ENCODE results near the gene POLDIP2.

The POLDIP2 gene

GRCh38 chr17:28357061-28357900 is at the start of gene POLDIP2:
POLDIP2 (minus strand) TSS chr17:28357527; CDS start chr17:28357448, 79 bp downstream.
- peak; percentile 83 for DNase-seq

GRCh38 chr17:28406473-28406814 is 49.1 kb upstream of the POLDIP2 start:
- DNase-seq, result no peak

- peak; percentile 62 for DNase-seq
Measured at GRCh38 chr17:28405632-28406472, 48.5 kb upstream of the POLDIP2 start, which contains the start of gene SLC46A1. SLC46A1 (minus strand) TSS chr17:28406212; CDS start chr17:28406114, 98 bp downstream.

GRCh38 chr17:28404812-28405570 is 47.7 kb upstream of the POLDIP2 start:
- no peak for DNase-seq

GRCh38 chr17:28404461-28404811 is 47.1 kb upstream of the POLDIP2 start:
- DNase-seq, result no peak

GRCh38 chr17:28404007-28404406 is 46.7 kb upstream of the POLDIP2 start:
- no peak for DNase-seq

GRCh38 chr17:28402844-28403243 is 45.5 kb upstream of the POLDIP2 start:
- no peak for DNase-seq

- peak; percentile 34 for DNase-seq
Measured at GRCh38 chr17:28402224-28402630, 44.9 kb upstream of the POLDIP2 start.

- DNase-seq, result no peak
Measured at GRCh38 chr17:28399808-28400207, 42.5 kb upstream of the POLDIP2 start.

- DNase-seq, result no peak
Measured at GRCh38 chr17:28398280-28398981, 41.1 kb upstream of the POLDIP2 start.

GRCh38 chr17:28397687-28398279 is 40.5 kb upstream of the POLDIP2 start:
- no peak for DNase-seq

- DNase-seq, result no peak
Measured at GRCh38 chr17:28397275-28397674, 39.9 kb upstream of the POLDIP2 start.

- DNase-seq, result no peak
Measured at GRCh38 chr17:28396635-28397239, 39.4 kb upstream of the POLDIP2 start.

- DNase-seq, result no peak
Measured at GRCh38 chr17:28395968-28396367, 38.6 kb upstream of the POLDIP2 start.

- no peak for DNase-seq
Measured at GRCh38 chr17:28395426-28395825, 38.1 kb upstream of the POLDIP2 start.

GRCh38 chr17:28394337-28395116 is 37.2 kb upstream of the POLDIP2 start:
- no peak for DNase-seq

- DNase-seq, result no peak
Measured at GRCh38 chr17:28392491-28392890, 35.2 kb upstream of the POLDIP2 start.

GRCh38 chr17:28391401-28391800 is 34.1 kb upstream of the POLDIP2 start:
- no peak for DNase-seq

- no peak for DNase-seq
Measured at GRCh38 chr17:28390984-28391383, 33.7 kb upstream of the POLDIP2 start.

- DNase-seq, result no peak
Measured at GRCh38 chr17:28390563-28390962, 33.2 kb upstream of the POLDIP2 start.

GRCh38 chr17:28390141-28390540 is 32.8 kb upstream of the POLDIP2 start:
- DNase-seq, result no peak
